Type B pancreatic cell (in vitro differentiated cells): ENCODE measurements around the gene ADAMTSL5. TPM values are rescaled to one million over a fixed set of nuclear protein-coding genes. Genes with fewer than 3 reads are reported as not detected.
A peak's percentile ranks its signal among the peaks of the same experiment; 100 is the strongest.
"Not testable (repeated sequence)": the region's sequence is repeated elsewhere in the genome, so short reads cannot be mapped to it uniquely, and the experiment has no call there.

ENCODE experiments used
- DNase-seq: peaks from one replicate; pipeline ENCODE4 v3.0.0; 2021; ENCODE audit warnings: mixed read lengths; ENCODE audit not compliant: unreplicated experiment; ENCODE audit errors: extremely low spot score
- H3K27ac Mint-ChIP-seq: 2 replicates; pipeline ENCODE4 v1.8.0; 2021; ENCODE audit warnings: mild to moderate bottlenecking, mixed read lengths
- H3K27me3 Mint-ChIP-seq: 2 replicates; pipeline ENCODE4 v1.8.0; 2021; ENCODE audit warnings: mixed read lengths
- H3K36me3 Mint-ChIP-seq: 2 replicates; pipeline ENCODE4 v1.8.0; 2021; ENCODE audit warnings: mixed read lengths
- H3K4me1 Mint-ChIP-seq: one replicate; pipeline ENCODE4 v1.8.0; 2021; ENCODE audit warnings: mixed read lengths; ENCODE audit not compliant: unreplicated experiment
- H3K4me3 Mint-ChIP-seq: 2 replicates; pipeline ENCODE4 v1.8.0; 2021; ENCODE audit warnings: mild to moderate bottlenecking, mixed read lengths
- H3K9me3 Mint-ChIP-seq: 2 replicates; pipeline ENCODE4 v1.8.0; 2021; ENCODE audit warnings: mixed read lengths
- CTCF ChIP-seq: fragments of 200-600 bp; sonication (generic); conservative IDR thresholded peaks from 2 replicates; pipeline ENCODE4 v1.5.0; 2021; ENCODE audit warnings: antibody characterized with exemption, mild to moderate bottlenecking
- total RNA-seq: library from RNA; stranded (reverse); gene quantifications from 2 replicates; pipeline ENCODE4 v1.2.1, GENCODE V29; 2021; ENCODE audit warnings: low replicate concordance

Gene ADAMTSL5
- total RNA-seq, 1 donor from 2014 or later, result 3.4 TPM

GRCh38 chr19:1503925-1504773 is 8.7 kb downstream of the ADAMTSL5 start:
- Mint-ChIP-seq H3K36me3 (no peaks in the 10 kb centered on the region), H3K27ac (no peak overlapping the region), H3K4me1 (peaks cover 5% of the 10 kb centered on the region), H3K9me3 (peaks cover 3% of the 10 kb centered on the region), H3K27me3 (peaks cover 35% of the 10 kb centered on the region), H3K4me3 (no peak overlapping the region)
- no peak for DNase-seq
- TF ChIP-seq CTCF, result no peak

GRCh38 chr19:1503089-1503924 is 9.5 kb downstream of the ADAMTSL5 start:
- H3K27me3 Mint-ChIP-seq, result peaks cover 35% of the 10 kb centered on the region

GRCh38 chr19:1502433-1503088 is 10.3 kb downstream of the ADAMTSL5 start:
- no peak for TF ChIP-seq CTCF
- Mint-ChIP-seq H3K4me1 (peaks cover 1% of the 10 kb centered on the region), H3K36me3 (no peaks in the 10 kb centered on the region), H3K27ac (no peak overlapping the region), H3K4me3 (no peak overlapping the region), H3K27me3 (peaks cover 31% of the 10 kb centered on the region), H3K9me3 (peaks cover under 1% of the 10 kb centered on the region)
- no peak for DNase-seq

More at GRCh38 chr19:1503089-1503924, 9.5 kb downstream of the ADAMTSL5 start:
- no peaks in the 10 kb centered on the region for H3K36me3 Mint-ChIP-seq
- no peak overlapping the region for H3K27ac Mint-ChIP-seq
- no peak overlapping the region for H3K4me3 Mint-ChIP-seq
- peak; percentile 87 for TF ChIP-seq CTCF
- H3K4me1 Mint-ChIP-seq, result peaks cover 5% of the 10 kb centered on the region
- peaks cover 3% of the 10 kb centered on the region for H3K9me3 Mint-ChIP-seq
- peak; percentile 76 for DNase-seq

DNA sequence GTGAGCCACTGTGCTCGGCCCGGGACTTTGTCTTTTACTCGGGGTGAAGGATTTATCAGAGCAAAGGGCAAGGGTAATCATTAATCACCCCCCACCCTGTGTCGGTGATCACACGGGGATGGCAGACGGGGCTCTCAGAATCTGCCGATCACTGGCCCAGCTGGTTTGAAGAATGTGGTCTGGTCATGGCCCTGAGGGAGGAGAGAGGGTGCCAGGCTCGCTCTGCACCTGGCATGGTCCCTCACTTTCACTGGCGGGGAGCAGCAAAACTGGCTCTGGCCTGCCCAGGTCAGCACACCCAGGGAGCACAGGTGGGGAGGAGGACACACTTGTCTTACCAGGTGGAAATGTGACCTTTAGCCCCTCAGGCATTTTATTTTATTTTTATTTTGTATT is 11.6 kb downstream of the ADAMTSL5 start:
- peaks cover 30% of the 10 kb centered on the region for H3K27me3 Mint-ChIP-seq
- peaks cover 4% of the 10 kb centered on the region for H3K4me1 Mint-ChIP-seq
- DNase-seq, result no peak
- no peaks in the 10 kb centered on the region for H3K36me3 Mint-ChIP-seq
- no peak overlapping the region for H3K27ac Mint-ChIP-seq
- TF ChIP-seq CTCF, result no peak
- no peaks in the 10 kb centered on the region for H3K9me3 Mint-ChIP-seq
- peak overlapping the region; percentile 41 for H3K4me3 Mint-ChIP-seq

DNA sequence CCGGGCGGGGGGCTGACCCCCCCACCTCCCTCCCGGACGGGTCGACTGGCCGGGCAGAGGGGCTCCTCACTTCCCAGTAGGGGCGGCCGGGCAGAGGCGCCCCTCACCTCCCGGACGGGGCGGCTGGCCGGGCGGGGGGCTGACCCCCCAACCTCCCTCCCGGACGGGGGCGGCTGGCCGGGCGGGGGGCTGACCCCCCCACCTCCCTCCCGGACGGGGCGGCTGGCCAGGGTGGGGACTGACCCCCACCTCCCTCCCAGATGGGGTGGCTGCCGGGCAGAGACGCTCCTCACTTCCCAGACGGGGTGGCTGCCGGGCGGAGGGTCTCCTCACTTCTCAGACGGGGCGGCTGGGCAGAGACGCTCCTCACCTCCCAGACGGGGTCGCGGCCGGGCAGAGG is 13.6 kb downstream of the ADAMTSL5 start:
- DNase-seq, H3K27ac Mint-ChIP-seq, H3K4me3 Mint-ChIP-seq, H3K36me3 Mint-ChIP-seq, H3K9me3 Mint-ChIP-seq, H3K4me1 Mint-ChIP-seq: not testable (repeated sequence)
- peaks cover 15% of the 10 kb centered on the region for H3K27me3 Mint-ChIP-seq
